ENCODE data around the gene ASB10. TPM values are rescaled to one million over a fixed set of nuclear protein-coding genes. Genes with fewer than 3 reads are reported as not detected.

ASB10 gene
- polyA plus RNA-seq, 1 of the 3 experiments (the other 2 are of a cell fraction): not detected

DNA sequence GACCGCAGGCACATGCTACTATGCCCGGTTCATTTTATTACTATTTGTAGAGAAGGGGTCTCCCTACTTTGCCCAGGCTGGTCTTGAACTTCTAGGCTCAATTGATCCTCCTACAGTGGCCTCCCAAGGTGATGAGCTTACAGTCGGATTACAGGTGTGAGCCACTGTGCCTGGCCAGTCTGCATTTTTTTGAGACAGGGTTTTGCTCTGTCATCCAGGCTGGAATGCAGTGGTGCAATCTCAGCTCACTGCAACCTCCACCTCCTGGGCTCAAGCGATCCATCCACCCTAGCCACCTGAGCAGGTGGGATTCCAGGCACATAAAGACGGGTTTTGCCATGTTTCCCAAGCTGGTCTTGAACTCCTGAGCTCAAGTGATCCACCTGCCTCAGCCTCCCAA lies 25.6 kb upstream of the ASB10 start:
- Histone ChIP-seq H3K79me2 (ENCODE audit: insufficient read depth) (no peaks in the 10 kb centered on the region), H4K20me1 (ENCODE audit: insufficient read depth) (0 out of 2 replicates have a peak, but pooled peaks cover 9% of the 10 kb centered on the region), H3K27ac (ENCODE audit: low read depth in 2 of 2, low read length in 1 of 2) (no peak overlapping the region), H3K4me1 (ENCODE audit: control insufficient read depth in 1 of 2, insufficient read depth in 2 of 2, low read depth in 1 of 2, low read length in 1 of 2) (no peaks in the 10 kb centered on the region), H3K9me2 (no peaks in the 10 kb centered on the region), H3K9ac (no peak overlapping the region), H3K36me3 (replicated peaks in 1 of 2; ENCODE audit: control insufficient read depth in 1 of 2, insufficient read depth in 2 of 2, low read length in 1 of 2) (peaks cover 33 to 46% of the 10 kb centered on the region in 2 experiments), H3K27me3 (ENCODE audit: insufficient read depth) (0 out of 2 replicates have a peak, but pooled peaks cover under 1% of the 10 kb centered on the region), H2AFZ (ENCODE audit: low read depth) (no peak overlapping the region), H3K4me3 (ENCODE audit: low read depth in 2 of 2, low read length in 1 of 2) (no peak overlapping the region), H3F3A (replicated peaks; ENCODE audit: insufficient read depth) (no peaks in the 10 kb centered on the region), H3K4me2 (no peak overlapping the region), H3K9me3 (no peaks in the 10 kb centered on the region)
- TF ChIP-seq, protein P1, sequence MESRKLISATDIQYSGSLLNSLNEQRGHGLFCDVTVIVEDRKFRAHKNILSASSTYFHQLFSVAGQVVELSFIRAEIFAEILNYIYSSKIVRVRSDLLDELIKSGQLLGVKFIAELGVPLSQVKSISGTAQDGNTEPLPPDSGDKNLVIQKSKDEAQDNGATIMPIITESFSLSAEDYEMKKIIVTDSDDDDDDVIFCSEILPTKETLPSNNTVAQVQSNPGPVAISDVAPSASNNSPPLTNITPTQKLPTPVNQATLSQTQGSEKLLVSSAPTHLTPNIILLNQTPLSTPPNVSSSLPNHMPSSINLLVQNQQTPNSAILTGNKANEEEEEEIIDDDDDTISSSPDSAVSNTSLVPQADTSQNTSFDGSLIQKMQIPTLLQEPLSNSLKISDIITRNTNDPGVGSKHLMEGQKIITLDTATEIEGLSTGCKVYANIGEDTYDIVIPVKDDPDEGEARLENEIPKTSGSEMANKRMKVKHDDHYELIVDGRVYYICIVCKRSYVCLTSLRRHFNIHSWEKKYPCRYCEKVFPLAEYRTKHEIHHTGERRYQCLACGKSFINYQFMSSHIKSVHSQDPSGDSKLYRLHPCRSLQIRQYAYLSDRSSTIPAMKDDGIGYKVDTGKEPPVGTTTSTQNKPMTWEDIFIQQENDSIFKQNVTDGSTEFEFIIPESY (IDR thresholded peaks at IDR 0.05; ENCODE audit: borderline replicate concordance, low read depth): no peak
- TF ChIP-seq TEAD4 (IDR thresholded peaks at IDR 0.05; ENCODE audit: borderline replicate concordance, insufficient read depth) (no peak), JUND (IDR thresholded peaks at IDR 0.05) (no peak), RFX5 (IDR thresholded peaks at IDR 0.05; ENCODE audit: low read length) (no peak), FOSL2 (IDR thresholded peaks at IDR 0.05; ENCODE audit: borderline replicate concordance, low read depth) (no peak), FOXJ3 (CRISPR knock-in tag; IDR thresholded peaks at IDR 0.05) (no peak), MXI1 (IDR thresholded peaks at IDR 0.05; ENCODE audit: low read depth, low read length) (no peak), GABPA (IDR thresholded peaks at IDR 0.05; ENCODE audit: low read depth) (no peak), EP300 (IDR thresholded peaks at IDR 0.05; ENCODE audit: borderline replicate concordance in 1 of 2, low read depth in 1 of 2, low read length in 1 of 2) (no peak), RXRA (IDR thresholded peaks at IDR 0.05; ENCODE audit: borderline replicate concordance, low read depth) (no peak), POLR2AphosphoS5 (IDR thresholded peaks at IDR 0.05; ENCODE audit: low read depth, low read length) (no peak), SMC3 (IDR thresholded peaks at IDR 0.05; ENCODE audit: low read depth, low read length) (no peak), GATA2 (CRISPR knock-in tag; IDR thresholded peaks at IDR 0.05) (no peak)
- TF ChIP-seq, protein P2, sequence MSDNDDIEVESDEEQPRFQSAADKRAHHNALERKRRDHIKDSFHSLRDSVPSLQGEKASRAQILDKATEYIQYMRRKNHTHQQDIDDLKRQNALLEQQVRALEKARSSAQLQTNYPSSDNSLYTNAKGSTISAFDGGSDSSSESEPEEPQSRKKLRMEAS (IDR thresholded peaks at IDR 0.05; ENCODE audit: low read depth): no peak
- TF ChIP-seq, protein P3, sequence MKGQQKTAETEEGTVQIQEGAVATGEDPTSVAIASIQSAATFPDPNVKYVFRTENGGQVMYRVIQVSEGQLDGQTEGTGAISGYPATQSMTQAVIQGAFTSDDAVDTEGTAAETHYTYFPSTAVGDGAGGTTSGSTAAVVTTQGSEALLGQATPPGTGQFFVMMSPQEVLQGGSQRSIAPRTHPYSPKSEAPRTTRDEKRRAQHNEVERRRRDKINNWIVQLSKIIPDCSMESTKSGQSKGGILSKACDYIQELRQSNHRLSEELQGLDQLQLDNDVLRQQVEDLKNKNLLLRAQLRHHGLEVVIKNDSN (IDR thresholded peaks at IDR 0.05; ENCODE audit: borderline replicate concordance, low read depth): no peak
- TF ChIP-seq, protein P4, sequence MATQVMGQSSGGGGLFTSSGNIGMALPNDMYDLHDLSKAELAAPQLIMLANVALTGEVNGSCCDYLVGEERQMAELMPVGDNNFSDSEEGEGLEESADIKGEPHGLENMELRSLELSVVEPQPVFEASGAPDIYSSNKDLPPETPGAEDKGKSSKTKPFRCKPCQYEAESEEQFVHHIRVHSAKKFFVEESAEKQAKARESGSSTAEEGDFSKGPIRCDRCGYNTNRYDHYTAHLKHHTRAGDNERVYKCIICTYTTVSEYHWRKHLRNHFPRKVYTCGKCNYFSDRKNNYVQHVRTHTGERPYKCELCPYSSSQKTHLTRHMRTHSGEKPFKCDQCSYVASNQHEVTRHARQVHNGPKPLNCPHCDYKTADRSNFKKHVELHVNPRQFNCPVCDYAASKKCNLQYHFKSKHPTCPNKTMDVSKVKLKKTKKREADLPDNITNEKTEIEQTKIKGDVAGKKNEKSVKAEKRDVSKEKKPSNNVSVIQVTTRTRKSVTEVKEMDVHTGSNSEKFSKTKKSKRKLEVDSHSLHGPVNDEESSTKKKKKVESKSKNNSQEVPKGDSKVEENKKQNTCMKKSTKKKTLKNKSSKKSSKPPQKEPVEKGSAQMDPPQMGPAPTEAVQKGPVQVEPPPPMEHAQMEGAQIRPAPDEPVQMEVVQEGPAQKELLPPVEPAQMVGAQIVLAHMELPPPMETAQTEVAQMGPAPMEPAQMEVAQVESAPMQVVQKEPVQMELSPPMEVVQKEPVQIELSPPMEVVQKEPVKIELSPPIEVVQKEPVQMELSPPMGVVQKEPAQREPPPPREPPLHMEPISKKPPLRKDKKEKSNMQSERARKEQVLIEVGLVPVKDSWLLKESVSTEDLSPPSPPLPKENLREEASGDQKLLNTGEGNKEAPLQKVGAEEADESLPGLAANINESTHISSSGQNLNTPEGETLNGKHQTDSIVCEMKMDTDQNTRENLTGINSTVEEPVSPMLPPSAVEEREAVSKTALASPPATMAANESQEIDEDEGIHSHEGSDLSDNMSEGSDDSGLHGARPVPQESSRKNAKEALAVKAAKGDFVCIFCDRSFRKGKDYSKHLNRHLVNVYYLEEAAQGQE (IDR thresholded peaks at IDR 0.05; ENCODE audit: low read depth, low read length): no peak
- TF ChIP-seq, protein P5, sequence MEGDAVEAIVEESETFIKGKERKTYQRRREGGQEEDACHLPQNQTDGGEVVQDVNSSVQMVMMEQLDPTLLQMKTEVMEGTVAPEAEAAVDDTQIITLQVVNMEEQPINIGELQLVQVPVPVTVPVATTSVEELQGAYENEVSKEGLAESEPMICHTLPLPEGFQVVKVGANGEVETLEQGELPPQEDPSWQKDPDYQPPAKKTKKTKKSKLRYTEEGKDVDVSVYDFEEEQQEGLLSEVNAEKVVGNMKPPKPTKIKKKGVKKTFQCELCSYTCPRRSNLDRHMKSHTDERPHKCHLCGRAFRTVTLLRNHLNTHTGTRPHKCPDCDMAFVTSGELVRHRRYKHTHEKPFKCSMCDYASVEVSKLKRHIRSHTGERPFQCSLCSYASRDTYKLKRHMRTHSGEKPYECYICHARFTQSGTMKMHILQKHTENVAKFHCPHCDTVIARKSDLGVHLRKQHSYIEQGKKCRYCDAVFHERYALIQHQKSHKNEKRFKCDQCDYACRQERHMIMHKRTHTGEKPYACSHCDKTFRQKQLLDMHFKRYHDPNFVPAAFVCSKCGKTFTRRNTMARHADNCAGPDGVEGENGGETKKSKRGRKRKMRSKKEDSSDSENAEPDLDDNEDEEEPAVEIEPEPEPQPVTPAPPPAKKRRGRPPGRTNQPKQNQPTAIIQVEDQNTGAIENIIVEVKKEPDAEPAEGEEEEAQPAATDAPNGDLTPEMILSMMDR (IDR thresholded peaks at IDR 0.05): no peak
- DNase-seq: no peak
- 91% methylated on average over 5 of the region's 5 CpGs for WGBS (ENCODE audit: low lambda C conversion rate)
- ChIA-PET CTCF (interaction anchor here (0.7 to 2.6 kb wide), 6 partner anchors 11 to 92 kb away, joined by 3 to 11 read pairs (median 6); partner anchors contain the start of genes ABCF2 and ASB10), POLR2A (interaction anchor here (0.9 to 1.1 kb wide), 2 partner anchors 11 to 31 kb away, joined by 3 read pairs; no protein-coding TSS in a partner anchor)
